NCI-H748 (cell line): ENCODE data around the gene OXER1.

ENCODE experiments used
- DNase-seq: peaks from one replicate; lab custom pipeline; 2025; ENCODE audit not compliant: unreplicated experiment; lab: John Stamatoyannopoulos, UW

The OXER1 gene

DNA sequence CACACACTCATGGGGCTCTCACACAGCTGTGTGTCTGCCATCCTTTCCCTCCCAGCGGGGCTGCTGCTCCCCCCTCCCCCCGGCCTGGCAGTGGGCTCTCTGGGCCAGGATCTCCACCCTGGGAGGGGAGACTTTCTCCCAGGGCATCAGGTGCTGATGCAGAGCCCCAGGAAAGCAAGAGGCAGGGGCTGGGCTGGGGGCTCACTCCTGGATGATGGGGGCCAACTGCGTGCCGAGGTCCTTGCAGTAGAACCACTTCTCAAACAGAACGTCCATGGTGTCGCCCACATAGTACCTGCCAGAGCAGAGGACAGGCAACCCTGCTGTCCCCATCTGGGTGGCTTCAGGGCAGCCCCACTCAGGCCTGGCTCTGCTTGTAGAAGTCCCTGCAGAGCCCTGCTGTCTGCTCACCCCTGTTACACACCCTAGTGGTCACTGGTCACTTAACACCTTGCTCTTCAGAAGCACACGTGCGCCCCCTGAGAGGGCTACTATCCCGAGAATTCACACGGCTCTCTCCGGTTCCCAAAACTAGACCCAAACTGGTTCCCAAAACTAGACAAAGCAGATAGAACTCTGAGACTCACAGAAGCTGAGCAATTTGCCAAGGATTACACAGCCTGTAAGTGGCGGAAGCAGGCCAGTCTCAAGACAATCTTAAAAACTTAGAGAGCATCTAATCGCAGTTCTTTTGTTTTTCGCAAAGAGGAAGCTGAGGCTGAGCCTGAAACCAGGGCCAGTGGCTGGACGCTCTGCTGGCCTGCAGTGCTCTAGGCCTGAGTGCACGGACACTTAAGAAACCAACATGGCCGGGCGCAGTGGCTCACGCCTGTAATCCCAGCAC, 6.6 kb upstream of the OXER1 start:
- DNase-seq: peak; percentile 34

DNA sequence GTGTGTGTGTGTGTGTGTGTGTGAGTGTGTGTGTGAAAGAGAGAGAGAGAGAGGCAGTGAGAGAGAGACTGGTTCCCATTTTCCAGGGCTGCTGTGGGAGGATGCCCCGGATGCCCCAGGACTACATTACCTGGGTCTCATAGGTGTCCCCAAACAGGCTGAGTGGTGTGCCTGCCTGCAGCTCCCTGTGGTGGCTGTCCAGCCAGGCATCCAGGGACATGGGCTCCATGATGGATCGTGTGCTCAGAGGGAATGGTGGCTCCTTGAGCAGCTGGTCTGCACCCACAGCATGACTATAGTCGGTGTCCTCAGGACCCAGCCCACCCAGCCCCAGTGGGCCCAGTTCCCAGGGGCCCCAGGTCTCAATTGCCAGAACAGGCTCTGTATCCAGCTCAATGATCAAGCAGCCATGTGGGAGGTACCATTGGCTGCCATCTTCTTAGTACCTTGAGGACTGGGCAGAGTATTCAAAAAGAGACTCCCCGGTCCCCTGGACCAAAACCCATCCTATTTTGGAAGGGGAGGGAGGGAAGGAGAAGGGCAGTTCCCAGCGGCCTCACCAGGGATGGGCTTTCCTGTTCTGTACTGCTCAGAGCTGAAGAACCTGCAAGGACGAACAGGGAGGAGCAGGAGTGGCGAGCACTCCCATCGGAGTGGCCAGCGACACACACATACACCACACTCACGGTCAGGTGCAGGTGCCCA, 5.8 kb upstream of the OXER1 start:
- no peak for DNase-seq

DNA sequence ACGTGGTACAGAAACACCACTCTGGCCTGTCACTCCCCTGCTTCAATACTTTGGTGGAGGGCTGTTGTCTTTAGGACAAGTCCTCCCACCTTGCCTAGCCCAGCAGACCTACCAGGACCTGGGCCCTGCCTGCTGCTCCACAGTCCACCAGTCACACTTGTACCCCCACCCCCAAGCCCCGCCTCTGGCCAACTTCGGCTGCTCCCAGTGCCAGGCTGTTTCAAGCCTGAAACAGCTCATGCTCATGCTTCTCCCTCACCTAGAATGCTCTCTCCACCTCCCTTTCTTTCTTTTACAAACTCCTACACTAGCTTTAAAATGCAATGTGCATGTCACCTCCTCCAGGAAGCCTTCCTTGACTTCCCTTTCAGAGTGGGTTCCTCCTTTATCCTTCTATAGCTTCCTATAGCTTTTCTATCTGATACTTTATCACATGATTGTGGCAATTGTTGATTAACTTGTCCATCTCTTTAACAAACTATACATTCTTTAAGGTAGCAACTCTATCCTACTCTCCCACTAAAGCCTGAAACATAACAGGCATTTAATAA, 4.8 kb upstream of the OXER1 start:
- no peak for DNase-seq

DNA sequence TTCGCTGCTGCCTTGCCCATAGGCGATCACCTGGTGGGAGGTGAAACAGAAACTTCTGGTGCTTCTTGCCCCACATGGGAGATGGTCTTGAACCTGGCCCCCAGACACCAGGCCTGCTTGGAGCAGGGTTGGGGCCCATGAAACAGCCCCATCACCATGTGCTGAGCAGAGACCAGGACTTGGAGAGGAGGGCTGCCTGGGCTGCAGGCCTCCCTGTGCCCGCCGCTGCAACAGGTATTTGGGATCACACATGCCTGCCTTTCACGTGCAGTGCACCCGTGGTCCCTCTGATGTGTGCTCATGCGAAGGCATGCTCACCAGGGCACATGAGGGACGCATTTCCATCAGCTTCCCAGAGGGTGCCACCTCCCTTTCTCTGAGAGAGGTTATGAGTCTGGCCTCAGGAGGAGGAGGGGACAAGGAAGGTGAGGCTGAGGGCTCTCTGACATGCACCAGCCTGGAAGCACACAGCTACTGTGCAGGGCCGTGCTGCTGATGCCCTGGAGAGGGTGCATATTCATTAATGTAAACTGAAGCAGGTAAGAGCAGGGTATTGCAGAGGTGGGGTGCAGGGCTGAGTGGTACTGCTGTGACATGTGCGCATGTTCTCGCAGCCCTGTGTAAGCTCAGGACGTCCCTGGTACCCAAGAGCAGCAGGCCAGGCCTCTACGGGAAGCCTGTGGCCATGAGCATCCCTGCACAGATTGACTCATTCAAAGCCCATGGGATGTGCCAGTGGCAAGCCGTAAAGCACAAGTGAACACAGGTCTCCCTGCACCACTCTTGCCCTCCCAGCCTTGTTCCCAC, 4.2 kb upstream of the OXER1 start:
- no peak for DNase-seq

DNA sequence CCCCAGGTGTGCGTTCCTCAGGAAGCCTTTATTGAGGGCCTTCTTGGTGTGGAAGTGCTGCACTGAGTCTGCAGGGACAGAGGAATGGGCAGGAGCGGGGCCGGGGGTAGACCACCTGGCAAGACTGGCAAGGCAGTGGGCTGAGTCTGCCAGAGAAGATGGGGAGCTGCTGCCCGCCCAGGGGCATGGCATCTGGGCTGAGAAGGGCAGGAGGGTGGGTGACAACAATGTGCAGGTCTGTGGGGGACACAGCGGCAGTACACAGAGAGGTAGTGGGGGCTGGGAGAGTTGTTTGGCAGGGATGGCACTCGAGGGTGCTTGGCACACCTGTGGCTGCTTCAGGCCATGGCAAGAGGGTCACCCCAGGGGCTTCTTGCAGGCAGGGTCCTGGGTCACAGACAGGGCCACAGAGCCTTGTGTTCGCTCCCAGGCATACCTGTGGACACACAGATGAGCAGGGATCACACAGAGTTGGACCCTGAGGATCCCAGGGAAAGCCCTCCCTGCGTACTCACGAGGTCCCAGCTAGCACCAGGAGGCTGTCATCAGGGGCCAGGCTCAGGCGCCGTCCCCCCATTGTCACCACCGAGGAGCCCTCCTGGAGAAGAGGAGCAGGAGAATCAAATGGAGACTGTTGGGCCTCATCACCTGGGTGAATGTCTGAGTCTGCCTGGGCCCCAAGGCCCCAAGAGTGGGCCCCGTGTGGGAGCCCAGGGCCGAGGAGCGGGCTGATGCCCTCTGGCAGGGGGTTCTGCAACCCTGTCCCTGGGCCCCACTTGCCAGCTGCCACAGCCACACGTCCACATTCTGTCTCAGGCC, 3.4 kb upstream of the OXER1 start:
- DNase-seq: no peak

DNA sequence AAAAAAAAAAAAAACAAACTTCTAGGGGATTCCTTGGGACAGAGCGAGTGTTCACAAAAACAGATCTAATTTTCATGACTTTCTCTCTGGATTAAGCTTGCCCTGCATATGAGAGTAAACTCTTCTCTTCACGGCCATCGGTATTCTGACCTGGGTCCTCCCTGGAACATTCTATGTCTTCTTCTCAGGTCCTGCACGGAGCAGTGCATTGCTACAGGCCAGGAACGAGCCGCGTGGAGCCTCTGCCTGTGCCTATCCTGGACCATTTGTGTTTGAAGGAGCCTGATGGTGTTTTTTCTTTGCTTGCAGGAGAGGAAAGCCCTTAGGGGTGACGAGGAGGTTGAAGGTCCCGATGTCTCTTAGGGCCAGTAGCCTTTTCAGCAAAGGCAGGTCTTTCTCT, 1.8 kb upstream of the OXER1 start:
- no peak for DNase-seq

DNA sequence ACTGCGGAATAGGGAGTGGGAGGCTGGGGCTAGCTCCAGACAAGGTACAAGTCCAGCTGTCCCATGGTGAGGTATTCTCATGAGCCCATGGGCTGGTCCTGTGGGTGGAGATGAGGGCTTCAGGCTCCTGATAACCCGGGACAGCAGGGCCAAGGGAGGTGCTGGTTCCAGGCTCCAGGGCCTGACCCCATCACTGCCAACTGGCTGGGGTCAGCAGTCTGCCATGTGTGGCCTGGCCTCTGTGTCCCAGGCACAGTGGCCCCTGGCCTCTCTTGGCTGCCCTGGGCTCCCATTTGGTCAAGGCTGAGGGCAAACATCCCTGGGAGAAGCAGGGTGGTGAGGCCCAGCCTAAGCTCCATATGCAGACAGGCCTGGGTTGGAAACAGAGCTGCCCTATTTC, 966 bp upstream of the OXER1 start:
- DNase-seq: no peak

DNA sequence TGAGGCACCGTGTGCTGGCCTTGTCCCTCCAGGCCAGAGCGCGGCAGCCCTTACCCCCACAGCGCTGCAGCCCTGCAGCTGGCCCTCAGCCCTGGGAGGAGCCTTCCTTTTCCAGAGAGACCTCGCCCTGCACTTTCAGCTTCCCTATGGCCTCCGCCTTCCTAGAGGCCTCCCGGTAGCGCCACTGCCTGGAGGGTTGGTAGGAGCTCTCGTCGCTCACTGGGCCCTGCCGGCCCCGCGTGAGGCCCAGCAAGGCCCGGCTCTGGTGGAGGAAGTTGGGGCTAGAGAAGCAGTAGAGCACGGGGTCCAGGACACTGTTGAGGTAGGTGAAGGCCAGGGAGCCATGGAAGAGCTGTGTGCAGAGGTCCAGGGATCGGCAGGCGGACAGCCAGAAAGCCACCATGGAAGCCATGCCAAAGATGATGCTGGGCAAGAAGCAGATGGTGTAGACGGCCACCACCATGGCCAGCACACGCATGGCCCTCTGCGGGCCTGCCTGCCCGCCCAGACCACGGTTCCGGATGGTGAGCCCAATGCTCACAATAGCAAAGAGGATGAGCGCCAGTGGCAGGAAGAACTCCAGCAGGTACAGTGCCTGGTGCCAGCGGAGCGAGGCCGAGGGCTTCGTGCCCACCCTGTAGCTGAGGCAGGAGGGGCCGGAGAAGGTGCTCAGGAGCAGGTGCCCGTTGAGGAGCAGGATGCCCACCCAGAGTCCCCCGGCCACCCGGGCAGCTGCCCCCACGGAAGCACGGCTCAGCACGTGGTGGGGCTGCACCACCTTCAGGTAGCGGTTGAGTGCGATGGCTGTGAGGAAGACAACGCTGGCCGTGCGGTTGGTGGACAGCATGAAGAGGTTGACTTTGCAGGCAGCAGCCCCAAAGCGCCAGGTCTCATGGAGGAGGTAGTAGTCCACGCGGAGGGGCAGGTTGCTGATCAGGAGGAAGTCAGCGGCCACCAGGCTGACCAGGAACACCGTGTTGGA, 821 bp downstream of the OXER1 start:
- no peak for DNase-seq

DNA sequence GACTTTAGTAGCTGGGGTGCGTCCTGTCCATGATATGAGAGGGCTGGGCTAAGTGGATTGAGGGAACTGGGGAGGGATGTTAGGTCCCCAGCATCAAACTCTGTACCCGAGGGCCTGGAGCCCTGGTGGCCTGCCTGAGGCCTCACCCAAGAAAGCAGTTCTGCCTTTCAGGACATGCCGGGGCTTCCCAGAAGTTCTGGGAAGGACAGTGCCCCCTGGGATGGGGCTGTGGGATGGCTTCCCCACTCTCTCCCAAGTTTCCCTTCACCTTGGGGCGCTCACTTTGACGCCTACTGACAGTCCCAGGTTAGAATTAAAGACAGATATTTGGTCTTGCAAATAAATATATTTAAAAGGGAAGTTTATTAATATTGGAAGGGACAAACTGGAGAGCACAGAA, 1.8 kb downstream of the OXER1 start:
- DNase-seq: no peak

DNA sequence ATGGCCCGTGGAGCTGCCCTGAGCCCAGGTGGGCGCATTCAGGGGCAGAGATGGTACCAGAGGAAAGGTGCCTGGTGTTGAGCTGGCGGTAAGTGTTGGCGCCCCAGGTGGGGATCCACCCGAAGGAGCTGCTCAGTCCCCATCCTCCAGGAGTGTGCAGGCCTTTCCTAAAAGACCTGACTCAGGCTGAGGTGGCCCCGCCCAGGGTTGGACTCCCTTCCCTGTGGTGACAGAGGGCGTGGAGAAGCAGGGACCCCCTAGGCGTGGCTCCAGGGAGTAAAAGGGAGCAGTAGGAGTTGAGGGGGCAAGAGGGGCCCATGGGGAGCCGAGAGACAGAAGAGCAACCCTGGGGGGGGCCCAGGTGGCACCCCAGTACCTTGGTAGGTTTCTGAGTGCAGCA, 2.4 kb downstream of the OXER1 start:
- no peak for DNase-seq

DNA sequence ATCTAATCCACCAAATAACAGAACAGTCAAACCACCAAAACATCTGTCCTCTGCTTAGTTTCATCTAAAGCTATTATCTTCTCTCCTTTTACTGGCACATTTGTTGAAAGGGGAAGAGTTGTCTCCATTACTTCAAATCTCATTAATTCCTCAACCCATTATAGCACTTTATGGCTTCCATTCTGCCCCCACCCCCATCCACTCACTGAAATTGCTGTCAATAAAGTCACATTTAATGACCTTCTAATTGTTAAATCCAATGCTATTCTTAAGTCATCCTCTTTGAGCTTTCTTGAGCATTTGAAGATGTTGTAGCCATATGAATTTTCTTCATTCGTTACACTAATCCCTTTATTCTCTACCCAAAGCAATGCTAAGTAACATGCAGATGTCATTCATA, 5.2 kb downstream of the OXER1 start:
- no peak for DNase-seq

DNA sequence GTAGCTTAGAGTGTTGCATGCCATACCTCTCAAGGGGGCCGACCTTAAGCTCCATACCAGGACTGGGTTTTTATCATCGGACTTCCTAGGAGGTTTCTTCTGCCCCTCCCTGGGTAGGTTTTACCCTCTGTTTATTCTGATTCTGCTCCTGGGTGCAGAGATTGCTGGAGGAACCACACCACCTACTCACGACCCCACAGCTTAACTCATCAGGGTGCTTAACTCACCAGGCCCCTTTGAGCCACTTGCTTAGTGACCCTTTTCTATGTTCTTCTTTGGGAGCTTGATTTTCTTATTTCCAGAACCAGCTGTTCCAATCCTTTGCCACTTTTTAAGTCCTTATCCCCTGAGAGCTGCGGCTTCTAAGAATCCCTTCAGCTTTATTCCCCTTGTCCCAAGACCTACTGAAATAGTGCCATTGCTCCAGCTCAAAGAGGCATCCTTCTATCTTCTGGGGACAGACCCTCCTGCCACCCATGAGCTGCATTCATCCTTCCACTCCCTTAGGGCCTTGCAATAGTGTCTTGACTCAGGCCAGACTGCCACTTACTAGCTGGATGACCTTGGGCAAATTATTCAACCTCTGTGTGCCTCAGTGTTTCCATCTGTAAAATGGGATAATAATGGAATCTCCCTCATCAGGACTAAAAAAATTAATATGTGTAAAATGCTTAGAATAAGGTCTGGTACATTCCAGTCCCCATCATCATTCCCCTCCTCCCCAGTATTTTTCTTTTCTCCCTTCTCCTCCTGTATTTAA, 5.8 kb downstream of the OXER1 start:
- DNase-seq: no peak

DNA sequence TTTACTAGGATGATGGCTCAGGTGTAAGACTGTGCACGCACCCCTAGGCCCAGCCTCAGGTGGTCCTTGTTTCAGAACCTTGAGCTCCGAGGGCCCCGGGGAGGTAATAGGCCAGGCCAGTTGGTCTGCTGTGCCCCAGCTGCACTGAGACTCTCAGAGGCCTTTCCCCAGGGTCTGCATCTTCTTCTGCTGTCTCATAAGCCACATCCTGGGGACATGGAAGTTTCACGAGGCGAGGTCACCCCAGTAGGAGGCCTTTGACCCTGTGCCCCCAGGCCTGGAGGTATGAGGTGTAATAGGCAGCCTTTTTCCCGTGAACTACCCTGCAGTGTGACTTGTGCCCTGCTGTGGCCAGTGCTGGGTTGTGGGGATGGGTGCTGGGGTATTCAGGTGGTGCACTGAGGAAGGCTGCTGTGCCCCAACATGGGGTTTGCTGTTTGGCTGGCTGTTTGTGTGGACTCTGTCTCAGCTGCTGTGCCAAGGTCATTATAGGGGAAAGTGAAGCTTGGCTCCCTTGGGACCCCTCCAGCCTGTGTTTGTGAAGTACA, 6.9 kb downstream of the OXER1 start:
- no peak for DNase-seq

DNA sequence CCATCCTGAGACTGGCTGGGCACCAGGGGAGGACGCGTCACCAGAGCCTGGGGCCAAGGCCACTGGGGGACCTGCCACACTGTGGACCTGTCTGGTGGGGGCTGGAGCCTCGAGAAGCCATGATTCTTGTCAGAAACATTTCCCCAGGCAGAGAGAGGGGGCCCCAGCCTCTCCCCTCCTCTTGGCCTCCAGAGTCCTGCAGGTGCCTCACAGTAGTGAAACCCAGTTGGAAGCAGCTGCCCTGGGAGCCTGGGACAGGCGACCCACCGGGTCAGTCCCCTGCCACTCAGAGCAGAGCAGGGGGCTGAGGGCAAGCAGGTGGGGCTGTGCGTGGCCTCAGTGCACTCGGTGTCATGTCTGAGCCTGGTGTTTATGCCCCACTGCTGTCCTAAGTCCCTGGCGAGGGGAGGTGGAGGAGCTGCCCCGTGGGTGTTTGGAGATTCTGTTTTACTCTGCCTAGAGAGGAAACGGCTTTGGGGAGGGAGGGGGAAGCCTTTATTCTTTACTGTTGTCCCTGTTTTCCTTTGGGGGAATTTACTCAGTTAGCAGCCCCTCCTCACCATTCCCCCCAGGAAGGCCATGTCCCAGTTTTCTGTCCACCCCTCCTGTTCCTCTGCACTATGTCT, 7.7 kb downstream of the OXER1 start:
- no peak for DNase-seq

DNA sequence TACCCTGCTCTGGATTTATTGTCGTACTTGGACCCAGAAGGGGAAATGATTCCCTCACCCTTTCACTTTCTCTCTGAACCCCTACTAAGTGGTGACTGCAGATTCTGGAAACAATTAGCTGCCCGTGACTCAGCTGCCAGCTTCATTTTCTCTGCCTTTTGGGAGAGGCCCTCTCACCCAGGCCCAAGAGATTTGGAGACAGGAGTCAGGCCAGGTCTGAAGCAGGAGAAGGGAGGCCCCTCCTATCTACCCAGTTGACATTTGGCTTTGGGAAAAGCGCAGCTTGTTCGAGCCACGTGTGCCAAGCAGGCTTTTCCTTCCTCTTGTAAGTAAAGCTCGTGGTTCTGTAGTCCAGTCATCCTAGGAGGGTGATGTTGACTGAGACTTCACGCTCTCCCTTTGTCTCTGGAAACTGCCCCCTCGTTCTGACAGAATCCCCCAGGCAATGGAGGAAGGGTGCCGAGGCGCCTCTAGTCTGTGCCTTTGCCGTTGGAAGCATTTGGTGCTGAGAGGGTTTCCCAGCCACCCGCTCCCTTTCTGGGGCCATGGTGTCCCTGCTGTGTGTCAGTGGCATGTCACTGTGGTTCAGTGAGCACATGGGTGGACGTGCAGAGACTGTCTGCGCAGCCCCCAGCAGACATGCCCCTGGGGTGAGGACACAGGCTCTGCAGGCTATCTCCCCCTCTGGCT, 8.6 kb downstream of the OXER1 start:
- DNase-seq: no peak

DNA sequence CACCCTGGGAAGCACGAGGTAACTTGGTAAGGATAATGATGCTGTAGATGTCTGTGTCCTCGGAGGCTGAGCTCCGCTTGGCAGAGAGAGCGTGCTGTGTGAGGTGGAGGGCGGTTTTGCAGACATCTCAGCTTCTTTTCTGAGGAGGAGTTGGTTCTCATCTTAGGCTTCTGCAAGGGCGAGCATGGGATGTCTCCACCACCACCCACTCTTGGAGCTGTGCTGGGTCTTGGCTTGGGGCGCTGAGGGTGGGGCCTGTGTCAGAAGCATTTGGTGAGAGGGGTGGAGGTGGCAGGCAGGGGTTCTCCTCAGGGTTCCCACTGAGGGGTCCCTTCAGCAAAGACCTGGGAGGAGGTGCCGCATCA, 9.2 kb downstream of the OXER1 start:
- no peak for DNase-seq

DNA sequence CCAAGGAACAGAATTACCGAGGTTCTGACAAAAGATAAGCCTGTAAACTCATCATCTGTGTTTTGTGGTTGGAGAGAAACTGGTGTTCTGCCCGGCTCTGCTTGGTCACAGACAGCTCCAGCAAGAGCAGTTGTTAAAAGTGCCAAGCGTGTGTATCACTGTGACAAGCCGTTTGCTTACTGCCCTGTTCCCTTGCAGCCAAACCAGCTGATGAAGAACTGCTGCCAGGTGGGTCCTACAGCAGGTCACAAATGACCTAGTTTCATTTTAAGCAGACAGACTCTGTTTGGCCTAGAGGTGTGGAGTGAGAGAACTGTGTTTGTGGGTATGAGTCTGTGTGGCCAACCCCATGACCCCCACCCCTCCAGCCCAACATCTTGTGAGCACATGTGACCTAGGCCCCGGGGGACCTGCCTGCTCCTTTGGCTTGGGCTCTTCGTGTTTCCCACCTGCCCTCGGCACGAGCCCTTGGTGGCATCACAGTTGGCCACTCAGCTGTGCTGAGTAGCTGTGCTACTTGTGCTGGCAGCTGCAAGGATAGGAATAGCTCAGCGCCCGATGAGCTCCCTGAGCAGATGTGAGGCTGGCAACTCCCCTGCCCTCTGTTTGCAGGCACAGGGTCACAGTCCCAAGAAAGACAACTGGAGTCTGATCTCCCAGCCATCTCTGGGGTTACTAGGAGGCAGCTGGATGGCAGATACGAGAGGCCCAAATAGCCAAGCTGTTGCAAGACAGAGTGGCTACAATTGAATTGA, 9.7 kb downstream of the OXER1 start:
- no peak for DNase-seq
